H1 (cell line): ENCODE measurements around the gene MEN1. TPM values are rescaled to one million over a fixed set of nuclear protein-coding genes. Genes with fewer than 3 reads are reported as not detected.

Source experiments
- CTCF ChIA-PET: fragments of 300-600 bp; sonication (Branson Sonifier 250); formaldehyde crosslinking; loops from one replicate; lab custom pipeline; 2021; ENCODE audit not compliant: partially characterized antibody; lab: Charles Lee
- POLR2A ChIA-PET: fragments of 300-600 bp; sonication (Branson Sonifier 250); formaldehyde crosslinking; loops from one replicate; lab custom pipeline; 2021; ENCODE audit warnings: inconsistent platforms; ENCODE audit not compliant: partially characterized antibody; lab: Charles Lee
- DNase-seq, 2 experiments: peaks; one replicate each; pipeline versions ENCODE4 v3.0.0 to v3.0.0-alpha.2; 2010 to 2022; ENCODE audit warnings: low spot score in 2 of 2, low read depth in 1 of 2, mixed read lengths in 1 of 2
- FAIRE-seq: peaks from 2 replicates; lab custom pipeline; 2011; peaks lifted over from hg19 to GRCh38; lab: Jason Lieb, UNC
- H2AFZ ChIP-seq: 2 replicates; pipeline ENCODE4 v1.8.1; 2012; ENCODE audit warnings: low read length, inconsistent platforms
- H2AK5ac ChIP-seq: 2 replicates; pipeline ENCODE4 v1.6.1; 2013; ENCODE audit warnings: low read depth, low read length
- H2BK120ac ChIP-seq: replicated peaks from 2 replicates; pipeline ENCODE3; 2013; ENCODE audit warnings: low read depth, low read length, inconsistent platforms
- H2BK12ac ChIP-seq: 2 replicates; pipeline ENCODE4 v1.6.1; 2013; ENCODE audit warnings: low read depth, low read length
- H2BK15ac ChIP-seq: 2 replicates; pipeline ENCODE4 v1.6.1; 2013; ENCODE audit warnings: low read length
- H2BK20ac ChIP-seq: 2 replicates; pipeline ENCODE4 v1.6.1; 2013; ENCODE audit warnings: low read length
- H2BK5ac ChIP-seq: 2 replicates; pipeline ENCODE4 v1.6.1; 2013; ENCODE audit warnings: low read depth, low read length
- H3K14ac ChIP-seq: 2 replicates; pipeline ENCODE4 v1.6.1; 2013; ENCODE audit warnings: inconsistent platforms; ENCODE audit not compliant: insufficient read length
- H3K18ac ChIP-seq: 2 replicates; pipeline ENCODE4 v1.6.1; 2013; ENCODE audit warnings: low read length; ENCODE audit errors: extremely low read depth
- H3K23ac ChIP-seq: 2 replicates; pipeline ENCODE4 v1.6.1; 2013; ENCODE audit warnings: inconsistent platforms; ENCODE audit not compliant: insufficient read length
- H3K23me2 ChIP-seq: 2 replicates; pipeline ENCODE4 v1.6.1; 2013; ENCODE audit warnings: low read depth, low read length
- H3K27ac ChIP-seq: 2 replicates; pipeline ENCODE4 v1.6.1; 2011; ENCODE audit warnings: low read depth, low read length, inconsistent platforms
- H3K27me3 ChIP-seq, 4 experiments: replicated peaks in 1 of 4; 1 replicate in 1 of 4; 2 replicates in 3 of 4; pipeline versions ENCODE4 v1.6.1 to v1.8.1; 2011 to 2013; ENCODE audit warnings: low read length in 3 of 4, mild to moderate bottlenecking in 3 of 4, inconsistent platforms in 2 of 4, mixed read lengths in 2 of 4, moderate library complexity in 1 of 4; ENCODE audit not compliant: control insufficient read depth in 3 of 4, insufficient read depth in 3 of 4; ENCODE audit errors: extremely low read depth in 1 of 4
- H3K36me3 ChIP-seq, 4 experiments: 2 replicates each; pipeline versions ENCODE4 v1.6.1 to v1.8.1; 2011 to 2013; ENCODE audit warnings: mild to moderate bottlenecking in 4 of 4, low read length in 3 of 4, moderate library complexity in 2 of 4, control low read depth in 1 of 4, inconsistent platforms in 1 of 4; ENCODE audit not compliant: insufficient read depth in 4 of 4, control insufficient read depth in 2 of 4
- H3K4ac ChIP-seq: replicated peaks from 2 replicates; pipeline ENCODE3; 2013; ENCODE audit warnings: low read length, low read depth, mixed read lengths, inconsistent platforms; ENCODE audit not compliant: insufficient read length
- H3K4me1 ChIP-seq, 4 experiments: replicated peaks in 1 of 4; 1 replicate in 1 of 4; 2 replicates in 3 of 4; pipeline versions ENCODE4 v1.6.1 to v1.8.1; 2011 to 2013; ENCODE audit warnings: low read length in 3 of 4, inconsistent platforms in 2 of 4, mixed read lengths in 1 of 4; ENCODE audit not compliant: insufficient read depth in 4 of 4, control insufficient read depth in 3 of 4
- H3K4me2 ChIP-seq, 2 experiments: 2 replicates each; pipeline versions ENCODE4 v1.6.1 to v1.8.1; 2011 to 2013; ENCODE audit warnings: low read depth in 2 of 2, low read length in 2 of 2, control low read depth in 1 of 2, inconsistent platforms in 1 of 2, mild to moderate bottlenecking in 1 of 2; ENCODE audit not compliant: insufficient read depth in 1 of 2
- H3K4me3 ChIP-seq, 4 experiments: fragments of 200-600, 300-600 bp in 1 of 4; sonication (generic), shearing (Covaris generic), sonication (Bioruptor Twin) in 1 of 4; 2 replicates each; pipeline versions ENCODE4 v1.5.1 to v1.8.1; 2011 to 2016; ENCODE audit warnings: low read length in 4 of 4, low read depth in 3 of 4, control low read depth in 2 of 4, inconsistent platforms in 2 of 4, mild to moderate bottlenecking in 2 of 4, mixed read lengths in 1 of 4, moderate library complexity in 1 of 4; ENCODE audit not compliant: insufficient read depth in 2 of 4; ENCODE audit errors: extremely low read depth in 1 of 4
- H3K56ac ChIP-seq: replicated peaks from 2 replicates; pipeline ENCODE3; 2013; ENCODE audit warnings: low read depth, mild to moderate bottlenecking, mixed read lengths, low read length, inconsistent platforms; ENCODE audit not compliant: insufficient read length
- H3K79me1 ChIP-seq: 2 replicates; pipeline ENCODE4 v1.6.1; 2013; ENCODE audit warnings: low read depth, low read length, control low read depth
- H3K79me2 ChIP-seq, 2 experiments: 2 replicates each; pipeline versions ENCODE4 v1.6.1 to v1.8.1; 2012 to 2013; ENCODE audit warnings: low read length in 2 of 2, mild to moderate bottlenecking in 2 of 2, inconsistent platforms in 1 of 2; ENCODE audit not compliant: insufficient read depth in 2 of 2, control insufficient read depth in 1 of 2
- H3K9ac ChIP-seq, 4 experiments: replicated peaks in 1 of 4; 1 replicate in 1 of 4; 2 replicates in 3 of 4; pipeline versions ENCODE4 v1.6.1 to v1.8.1; 2011 to 2013; ENCODE audit warnings: low read depth in 3 of 4, low read length in 3 of 4, control low read depth in 2 of 4, mild to moderate bottlenecking in 2 of 4, moderate library complexity in 2 of 4, inconsistent platforms in 1 of 4; ENCODE audit errors: extremely low read depth in 1 of 4
- H3K9me3 ChIP-seq, 2 experiments: 2 replicates each; pipeline versions ENCODE4 v1.6.1 to v1.8.1; 2012 to 2013; ENCODE audit warnings: mild to moderate bottlenecking in 2 of 2, moderate library complexity in 2 of 2, control low read depth in 1 of 2, inconsistent platforms in 1 of 2, low read depth in 1 of 2, low read length in 1 of 2, mixed read lengths in 1 of 2; ENCODE audit not compliant: insufficient read depth in 2 of 2
- H4K20me1 ChIP-seq, 2 experiments: replicated peaks in 1 of 2; 2 replicates each; pipeline versions ENCODE3 to v1.8.1; 2011 to 2013; ENCODE audit warnings: inconsistent platforms in 2 of 2, low read length in 2 of 2, mild to moderate bottlenecking in 1 of 2; ENCODE audit not compliant: insufficient read depth in 2 of 2, control insufficient read depth in 1 of 2
- H4K5ac ChIP-seq: 2 replicates; pipeline ENCODE4 v1.6.1; 2013; ENCODE audit warnings: low read length, low read depth, mixed read lengths, inconsistent platforms; ENCODE audit not compliant: insufficient read length
- H4K8ac ChIP-seq: 2 replicates; pipeline ENCODE4 v1.8.0; 2013; ENCODE audit warnings: mild to moderate bottlenecking, moderate library complexity, low read length, inconsistent platforms; ENCODE audit not compliant: insufficient read depth; ENCODE audit errors: extremely low read depth
- H4K91ac ChIP-seq: replicated peaks from 2 replicates; pipeline ENCODE3; 2013; ENCODE audit warnings: low read length, mixed read lengths, inconsistent platforms; ENCODE audit not compliant: insufficient read length
- BCL11A ChIP-seq, 2 experiments: IDR thresholded peaks; one replicate each; pipeline ENCODE4 v1.6.1; 2011; ENCODE audit warnings: low read depth in 2 of 2, low read length in 2 of 2, mild to moderate bottlenecking in 2 of 2
- CBX5 ChIP-seq: fragments of 300-800, 300-1000 bp; sonication (generic); IDR thresholded peaks from 2 replicates; pipeline ENCODE4 v1.7.1; 2016; ENCODE audit warnings: antibody characterized with exemption, low read length, low read depth
- CEBPB ChIP-seq: IDR thresholded peaks from 2 replicates; pipeline ENCODE4 v1.6.1; 2012; ENCODE audit warnings: low read depth, low read length
- HDAC6 ChIP-seq: IDR thresholded peaks from one replicate; pipeline ENCODE4 v1.7.1; 2012; ENCODE audit warnings: low read depth, mild to moderate bottlenecking, inconsistent platforms, low read length, moderate library complexity
- KDM1A ChIP-seq: fragments of 200-600, 300-600 bp; sonication (generic); IDR thresholded peaks from 2 replicates; pipeline ENCODE4 v1.7.1; 2016; ENCODE audit warnings: mild to moderate bottlenecking, low read length, borderline replicate concordance
- PHF8 ChIP-seq: fragments of 200-600 bp; sonication (generic); conservative IDR thresholded peaks from 2 replicates; pipeline ENCODE4 v1.7.1; 2012; ENCODE audit warnings: low read depth, mild to moderate bottlenecking, inconsistent platforms, low read length, moderate library complexity
- RAD21 ChIP-seq, 2 experiments: IDR thresholded peaks in 1 of 2; conservative IDR thresholded peaks in 1 of 2; 2 replicates each; pipeline ENCODE4 v1.6.1; 2011; ENCODE audit warnings: low read depth in 2 of 2, low read length in 2 of 2, improper control_type of control experiment in 1 of 2, inconsistent platforms in 1 of 2, mild to moderate bottlenecking in 1 of 2, moderate library complexity in 1 of 2
- RBBP5 ChIP-seq: IDR thresholded peaks from 2 replicates; pipeline ENCODE4 v1.7.1; 2012; ENCODE audit warnings: low read depth, mild to moderate bottlenecking, inconsistent platforms, low read length, moderate library complexity, borderline replicate concordance
- SAP30 ChIP-seq: fragments of 300-600 bp; sonication (generic); IDR thresholded peaks from 2 replicates; pipeline ENCODE4 v1.7.1; 2012; ENCODE audit warnings: low read length, moderate library complexity, mild to moderate bottlenecking, inconsistent platforms; ENCODE audit not compliant: insufficient read depth, insufficient replicate concordance
- TEAD4 ChIP-seq: IDR thresholded peaks from 2 replicates; pipeline ENCODE4 v1.6.1; 2012; ENCODE audit warnings: low read depth, low read length, inconsistent platforms, mixed read lengths
- YY1 ChIP-seq: IDR thresholded peaks from 2 replicates; pipeline ENCODE4 v1.6.1; 2011; ENCODE audit warnings: low read depth, mild to moderate bottlenecking, low read length
- WGBS, 2 experiments: shearing (Covaris generic) in 1 of 2; methylation state at CpG; one replicate each; pipeline versions ENCODE4 v1.1.6 to v1.1.7; 2013 to 2015; ENCODE audit warnings: low lambda C conversion rate in 2 of 2, mixed read lengths in 2 of 2, inconsistent platforms in 1 of 2, low coverage in 1 of 2, missing lambda C conversion rate in 1 of 2; ENCODE audit not compliant: insufficient replicate concordance in 2 of 2, insufficient coverage in 1 of 2, insufficient read length in 1 of 2; ENCODE audit errors: extremely low coverage in 1 of 2, missing lambda C conversion rate in 1 of 2; 5-methylcytosine and 5-hydroxymethylcytosine counted together
- polyA plus RNA-seq, 7 experiments: library from polyadenylated mRNA; depleted of rRNA in 3 of 7; stranded (reverse) in 5 of 7; unstranded in 2 of 7; fragments of >200 nt in 5 of 7; fragments of 200-250 nt in 2 of 7; gene quantifications; 1 replicate in 5 of 7; 2 replicates in 1 of 7; 4 replicates in 1 of 7; pipeline versions ENCODE4 v1.2.1 to v1.2.3, GENCODE V29; 2011 to 2013; ENCODE audit warnings: missing spikeins in 2 of 7, mixed read lengths in 2 of 7
- total RNA-seq: library from RNA; stranded (reverse); fragmentation: NEBNext Ultra II Directional; extraction: Animal tissue kit (Norgen Biotek cat#: 25700); gene quantifications from 2 replicates; pipeline ENCODE4 v1.2.1, GENCODE V29; 2021
- TF ChIP-seq, protein P1 (sequence below): IDR thresholded peaks from 2 replicates; pipeline ENCODE4 v1.6.1; 2011; ENCODE audit warnings: low read depth, mild to moderate bottlenecking, low read length; ENCODE audit not compliant: insufficient read depth

MEN1 gene
- total and polyA plus RNA-seq, 2 of the 8 experiments (the other 6 are each of a cell fraction or from before 2014, with no cell fraction given): 47.2 to 56.3 TPM

GRCh38 chr11:64776875-64777274, 33.5 kb downstream of the MEN1 start:
- WGBS, 2 experiments: 77% methylated on average over 3 of the region's 3 CpGs; no CpG with 5 or more reads in 1 of the 2 experiments
- no peak overlapping the region for H2BK12ac ChIP-seq
- no peaks in the 10 kb centered on the region for H3K27me3 ChIP-seq
- H3K14ac ChIP-seq: no peak overlapping the region
- H2BK20ac ChIP-seq: no peak overlapping the region
- H2BK5ac ChIP-seq: no peak overlapping the region
- H3K9me3 ChIP-seq: no peaks in the 10 kb centered on the region
- H3K18ac ChIP-seq: no peak overlapping the region
- no peak overlapping the region for H2AK5ac ChIP-seq
- ChIA-PET CTCF (interaction anchor here (1.2 to 23.6 kb wide), 4 partner anchors 9 to 72 kb away, joined by 3 to 376 read pairs (median 22); partner anchors contain the start of gene RASGRP2), POLR2A (interaction anchor here (0.5 to 29.2 kb wide), 12 partner anchors 11 to 535 kb away, joined by 3 to 1087 read pairs (median 4); partner anchors contain the start of genes EHD1, PYGM and RASGRP2)
- H3K4me3 ChIP-seq: peak overlapping the region; percentile 69 to 99 (median 95)
- peaks cover 9% of the 10 kb centered on the region for H3K79me1 ChIP-seq
- H3K9ac ChIP-seq: peak overlapping the region; percentile 34 to 65 (median 50); a peak in 5 of 7 replicates
- peaks cover 32 to 37% of the 10 kb centered on the region in 2 experiments for H4K20me1 ChIP-seq
- H3K23ac ChIP-seq: no peak overlapping the region
- H3K23me2 ChIP-seq: peaks cover 9% of the 10 kb centered on the region
- no peak overlapping the region for H3K4ac ChIP-seq
- H3K56ac ChIP-seq: no peak overlapping the region
- no peak overlapping the region for H2BK15ac ChIP-seq
- peaks cover 2 to 6% (median 5%) of the 10 kb centered on the region in 4 experiments; a peak in 5 of 7 replicates for H3K4me1 ChIP-seq
- H3K36me3 ChIP-seq: peaks cover 40 to 53% (median 50%) of the 10 kb centered on the region in 4 experiments
- H4K5ac ChIP-seq: no peak overlapping the region
- H3K4me2 ChIP-seq: peak overlapping the region; percentile 84 to 92
- H2AFZ ChIP-seq: no peak overlapping the region
- peaks cover 30 to 57% of the 10 kb centered on the region in 2 experiments for H3K79me2 ChIP-seq
- DNase-seq (no peak), FAIRE-seq (no peak)
- no peak overlapping the region for H4K91ac ChIP-seq
- no peak overlapping the region for H2BK120ac ChIP-seq
- no peak overlapping the region for H4K8ac ChIP-seq
- H3K27ac ChIP-seq: no peak overlapping the region
- TF ChIP-seq YY1 (no peak), RAD21 (IDR thresholded peaks at IDR 0.05 in 1 of 2, conservative IDR thresholded peaks at IDR 0.05 in 1 of 2; ENCODE audit: low read depth in 2 of 2, low read length in 2 of 2) (no peak), RBBP5 (no peak), HDAC6 (no peak), SAP30 (no peak), CEBPB (no peak), CBX5 (no peak), BCL11A (IDR thresholded peaks at IDR 0.05; ENCODE audit: low read depth in 2 of 2, low read length in 2 of 2) (no peak), PHF8 (no peak), TEAD4 (no peak), KDM1A (no peak)
- TF ChIP-seq, protein P1, sequence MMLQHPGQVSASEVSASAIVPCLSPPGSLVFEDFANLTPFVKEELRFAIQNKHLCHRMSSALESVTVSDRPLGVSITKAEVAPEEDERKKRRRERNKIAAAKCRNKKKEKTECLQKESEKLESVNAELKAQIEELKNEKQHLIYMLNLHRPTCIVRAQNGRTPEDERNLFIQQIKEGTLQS: no peak
